GM19025 (cell line): ENCODE measurements around the gene HOXC11.

Experiments used
- ATAC-seq: cut with Tn5 transposase; IDR thresholded peaks from one replicate; pipeline ENCODE4 v1.9.1; 2021; ENCODE audit warnings: mild to moderate bottlenecking, low read depth, moderate library complexity; ENCODE audit not compliant: unreplicated experiment

HOXC11 gene

DNA sequence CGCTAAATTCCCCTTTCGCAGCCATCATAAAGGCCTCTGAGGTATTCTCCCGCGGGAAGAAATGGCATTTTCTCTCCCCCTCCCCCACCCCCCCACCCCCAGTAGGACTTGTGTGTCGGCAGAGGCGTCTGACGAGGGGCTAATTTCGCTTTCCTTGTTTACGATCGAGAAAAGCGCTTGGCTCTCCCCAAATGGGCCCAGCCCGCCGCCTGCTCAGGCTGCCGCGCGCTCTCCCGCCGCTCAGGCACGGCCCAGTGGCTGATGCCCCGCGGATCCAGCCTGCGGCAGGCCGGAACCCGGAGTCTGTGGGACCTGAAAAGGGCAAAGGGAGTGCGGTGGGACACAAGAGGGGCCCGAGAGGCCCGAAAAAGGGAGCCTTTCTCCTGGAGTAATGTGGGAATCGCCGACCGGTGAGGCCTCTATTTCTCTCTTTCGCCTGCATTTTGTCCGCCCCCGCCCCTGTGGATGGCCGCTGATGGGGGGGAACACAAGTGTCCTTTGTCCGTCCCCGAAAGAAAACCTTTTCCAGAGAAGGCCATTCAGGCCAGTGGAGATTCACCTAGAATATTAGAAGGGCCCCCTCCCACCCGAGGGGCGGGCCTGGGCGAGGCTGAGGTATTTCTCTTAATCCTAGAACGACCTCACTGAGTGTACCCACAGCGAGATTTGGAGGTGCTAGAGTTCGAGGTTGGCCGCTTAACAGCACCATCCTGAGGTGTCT, 46.3 kb downstream of the HOXC11 start:
- ATAC-seq, result no peak

DNA sequence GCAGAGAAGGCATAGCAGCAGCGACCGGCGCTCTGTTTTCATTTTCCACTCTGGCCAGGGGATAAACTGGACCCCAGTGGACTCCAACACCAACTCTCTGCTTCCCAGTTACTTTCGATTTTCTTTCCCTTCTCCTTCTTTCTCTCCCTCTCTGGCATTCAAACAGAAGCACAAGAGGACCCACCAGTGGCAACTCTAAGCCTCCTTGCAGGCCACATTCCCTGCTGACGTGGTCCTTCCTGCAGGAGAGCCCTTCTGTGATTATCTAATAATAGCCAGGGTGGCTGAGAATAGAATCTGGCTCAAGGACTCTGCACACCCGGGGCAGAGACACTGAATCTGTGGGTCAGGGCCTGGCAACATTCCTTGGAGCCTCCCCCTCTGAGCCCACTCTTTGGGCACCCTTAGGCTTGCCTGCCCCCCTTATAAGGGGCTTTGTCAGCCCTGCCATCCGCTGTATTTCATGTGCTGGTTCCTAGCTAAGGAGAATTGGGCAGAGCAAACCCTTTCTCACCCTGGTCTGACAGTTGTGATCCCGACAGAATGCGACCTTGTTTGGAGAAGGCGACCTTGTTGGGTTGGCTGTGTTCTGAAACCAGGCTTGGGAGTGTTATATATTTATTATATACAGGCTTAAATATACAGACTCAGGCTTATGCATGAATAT, 47.1 kb downstream of the HOXC11 start:
- ATAC-seq, result no peak

DNA sequence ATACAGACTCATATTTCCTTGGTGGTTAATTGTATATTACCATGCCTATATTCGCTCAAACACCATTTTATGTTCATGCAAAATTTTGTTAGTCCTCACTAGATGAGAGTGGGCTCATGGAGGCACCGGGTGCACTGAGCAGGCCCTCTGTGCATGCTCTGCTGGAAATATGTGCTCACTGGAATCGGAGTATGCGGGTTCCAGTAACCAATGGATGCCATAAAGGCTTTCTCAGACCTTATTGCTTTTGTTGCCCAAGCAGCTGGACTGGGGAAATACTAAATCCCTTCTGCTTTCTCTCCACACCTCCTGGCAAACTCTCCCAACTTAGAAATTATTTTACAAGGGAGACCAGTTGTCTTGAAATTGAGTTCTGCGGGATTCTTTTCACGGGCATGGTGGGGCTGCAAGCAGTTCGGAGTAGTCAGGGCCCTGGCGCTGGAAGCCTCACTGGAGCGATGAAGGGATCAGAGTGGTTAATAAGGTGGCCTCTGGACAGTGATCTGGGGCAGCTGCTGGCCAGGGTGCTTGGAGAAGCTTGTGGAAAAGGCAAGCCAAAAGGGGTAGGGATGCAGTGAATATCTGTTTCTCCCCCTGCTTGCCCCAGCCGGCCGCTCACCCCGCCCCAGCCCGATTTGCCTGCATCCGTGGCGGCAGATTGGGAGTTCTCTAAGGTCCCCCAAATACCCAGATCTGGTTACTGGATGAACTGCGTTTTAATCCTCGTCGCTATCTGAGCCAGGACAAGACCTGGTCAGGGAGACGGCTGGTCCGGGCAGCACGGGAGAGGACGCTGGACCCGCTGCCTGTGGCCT, 47.9 kb downstream of the HOXC11 start:
- no peak for ATAC-seq

DNA sequence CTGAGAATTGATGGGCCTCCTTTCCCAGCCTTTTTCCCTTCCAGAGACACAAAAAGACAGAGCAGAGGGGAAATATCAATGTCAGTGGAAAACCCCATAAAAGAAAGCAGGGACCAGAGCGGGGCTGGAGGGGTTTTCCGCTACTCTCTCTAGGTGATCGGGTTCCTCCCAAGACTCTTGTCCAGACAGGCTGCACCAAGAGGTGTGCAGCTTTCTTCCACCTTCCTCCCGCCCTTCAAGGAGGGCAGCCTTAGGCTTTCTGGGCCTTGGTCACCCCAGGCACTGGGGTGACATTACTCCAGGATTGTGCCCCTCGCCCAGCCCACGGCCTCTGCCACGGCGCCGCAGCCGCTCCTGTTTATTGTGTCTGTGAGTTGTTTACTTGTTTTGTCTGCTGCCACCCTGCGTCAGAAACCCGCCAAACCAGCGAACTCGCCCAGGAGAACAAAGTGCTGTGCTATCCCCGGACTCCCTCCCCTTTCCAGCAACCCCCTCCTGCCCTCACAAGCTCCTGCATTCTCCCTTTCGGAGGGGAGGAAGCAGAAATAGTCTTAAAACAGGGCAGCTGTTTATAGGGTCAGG, 48.6 kb downstream of the HOXC11 start:
- ATAC-seq, result no peak

DNA sequence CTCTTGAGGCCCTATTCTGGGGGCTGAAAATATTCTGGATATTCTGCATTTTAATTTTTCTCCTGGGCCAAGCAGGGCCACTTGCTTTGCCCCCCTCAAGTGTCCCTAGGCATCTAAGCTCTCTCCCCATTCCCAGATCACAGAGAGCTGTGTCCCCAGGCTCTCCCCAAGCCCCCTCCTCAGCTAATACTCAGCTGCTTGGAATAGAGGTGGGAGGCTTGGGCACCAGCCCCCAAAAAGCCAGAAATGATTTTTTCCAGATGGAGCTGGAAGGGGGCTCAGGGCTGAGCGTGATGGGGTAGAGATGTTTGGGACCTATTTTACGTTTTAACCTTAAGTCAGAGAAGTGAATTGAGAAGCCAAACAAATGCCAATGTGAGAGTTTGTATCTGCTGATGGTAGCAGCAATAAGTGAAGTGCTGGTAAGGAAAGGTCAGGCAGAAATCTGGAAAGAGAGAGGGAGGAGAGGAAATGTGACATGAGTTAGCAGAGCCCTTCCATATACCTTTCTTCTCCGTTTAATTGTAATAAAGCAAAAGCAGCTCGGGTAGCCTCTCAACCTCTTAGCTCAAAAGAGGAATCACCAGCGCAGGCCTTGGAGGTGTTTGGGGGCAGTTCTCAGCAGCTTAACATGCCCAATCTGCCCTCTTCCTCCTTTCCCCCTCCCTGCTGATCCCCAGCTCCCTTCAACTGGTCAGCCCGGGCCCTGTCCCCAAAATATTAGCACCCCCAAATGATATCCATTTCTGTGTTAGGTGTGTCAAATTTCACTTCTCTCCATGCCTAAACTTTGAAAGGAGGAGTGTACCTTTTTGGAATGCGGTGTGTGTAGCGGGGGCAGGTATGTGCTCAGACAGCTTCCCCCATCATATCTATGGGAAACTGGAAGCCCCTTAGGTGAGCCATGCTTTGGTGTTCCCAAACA, 50.3 kb downstream of the HOXC11 start:
- no peak for ATAC-seq

DNA sequence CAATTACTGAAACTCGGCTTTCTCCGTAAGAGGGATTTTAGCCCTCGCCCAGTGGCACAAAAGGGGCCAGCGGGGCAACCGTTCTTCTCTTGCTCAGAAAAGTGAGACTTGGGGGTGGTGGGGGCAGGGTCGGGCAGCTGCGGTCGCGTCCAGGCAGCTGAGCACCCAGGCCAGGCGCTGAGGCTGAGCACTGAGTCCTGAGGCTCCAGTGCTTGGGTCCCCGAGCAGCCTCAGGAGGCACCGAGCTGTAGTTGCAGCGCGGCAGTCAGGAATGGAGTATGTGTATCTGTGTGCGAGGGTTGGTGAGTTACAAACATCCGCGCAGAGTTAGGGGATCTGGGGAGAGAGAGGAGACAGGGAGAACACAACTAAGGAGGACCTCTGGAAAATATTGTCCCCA, 51.2 kb downstream of the HOXC11 start:
- no peak for ATAC-seq

DNA sequence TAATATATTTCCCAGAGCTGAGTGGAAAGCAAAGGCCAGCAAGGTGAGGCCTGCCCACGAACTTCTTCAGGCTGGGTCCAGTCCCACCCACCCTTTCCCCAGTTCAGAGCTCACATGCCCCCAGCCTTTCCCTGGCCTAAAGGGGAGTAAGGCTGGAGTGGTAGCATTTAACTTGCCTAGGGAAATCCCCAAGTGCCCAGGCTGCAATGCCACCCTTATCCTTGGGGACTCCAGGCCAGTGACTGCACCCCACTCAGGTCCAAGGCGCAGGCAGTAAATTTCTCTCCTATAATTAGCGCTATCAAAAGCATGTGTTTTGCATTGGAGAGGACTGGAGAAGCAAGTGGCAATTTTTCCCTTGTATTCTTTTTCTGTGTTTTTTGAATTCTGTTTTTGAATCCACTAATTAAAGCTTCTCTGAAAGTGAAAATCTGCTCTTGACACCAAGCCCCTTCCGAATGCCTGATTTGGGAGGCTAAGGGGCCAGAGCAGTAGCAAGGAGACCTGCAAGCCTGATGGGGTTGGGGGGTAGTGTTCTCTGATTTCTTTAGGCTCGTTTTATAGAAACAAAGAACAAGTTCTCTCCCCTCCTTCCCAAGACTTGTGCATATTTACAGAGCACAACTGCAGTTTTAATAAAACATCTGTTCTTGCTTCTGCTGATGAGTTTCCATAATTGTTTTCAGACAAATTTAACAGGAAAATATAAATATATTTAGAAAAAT, 51.8 kb downstream of the HOXC11 start:
- no peak for ATAC-seq

DNA sequence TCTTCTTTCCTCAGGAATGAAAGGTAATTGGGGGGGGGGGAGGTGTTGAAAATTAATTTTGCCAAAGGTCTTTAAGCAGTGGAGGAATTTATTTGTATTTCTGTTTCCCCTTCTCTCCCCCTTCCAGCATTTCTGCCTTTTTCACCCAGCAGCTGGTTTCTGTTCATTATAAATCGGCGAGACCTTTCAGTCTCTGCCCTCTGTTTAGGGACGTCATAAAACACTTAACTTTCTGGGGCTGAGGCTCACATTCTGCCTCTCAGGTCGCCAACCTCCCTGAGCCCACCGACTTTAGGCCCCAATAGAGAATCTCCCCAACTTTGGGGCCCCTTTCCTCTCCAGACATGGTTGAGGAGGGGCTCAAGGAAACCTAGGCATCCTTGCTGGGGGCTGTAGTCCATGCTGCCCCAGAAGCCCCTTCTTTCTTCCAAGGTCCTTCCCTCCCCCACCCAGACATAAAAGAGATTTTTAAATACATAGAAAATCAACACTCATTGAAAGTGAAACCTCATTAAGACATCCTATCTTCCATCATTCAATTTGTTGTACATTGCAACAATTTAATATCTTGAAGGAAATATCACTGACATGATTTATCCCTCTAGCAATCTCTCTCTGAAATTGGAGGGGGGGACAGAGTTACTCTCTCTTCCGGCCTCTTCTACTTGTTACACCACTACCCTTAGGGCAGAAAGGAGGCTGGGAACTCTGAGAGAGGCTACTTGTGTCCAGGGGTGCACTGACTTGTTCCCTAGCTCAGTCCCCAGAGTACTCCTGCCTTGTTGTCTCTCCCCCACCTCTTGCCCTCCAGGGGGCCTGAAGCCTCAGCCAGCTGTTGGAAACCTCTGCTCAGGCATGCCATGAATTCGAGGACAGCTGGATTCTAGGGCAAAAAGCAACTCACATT, 52.8 kb downstream of the HOXC11 start:
- ATAC-seq, result no peak

DNA sequence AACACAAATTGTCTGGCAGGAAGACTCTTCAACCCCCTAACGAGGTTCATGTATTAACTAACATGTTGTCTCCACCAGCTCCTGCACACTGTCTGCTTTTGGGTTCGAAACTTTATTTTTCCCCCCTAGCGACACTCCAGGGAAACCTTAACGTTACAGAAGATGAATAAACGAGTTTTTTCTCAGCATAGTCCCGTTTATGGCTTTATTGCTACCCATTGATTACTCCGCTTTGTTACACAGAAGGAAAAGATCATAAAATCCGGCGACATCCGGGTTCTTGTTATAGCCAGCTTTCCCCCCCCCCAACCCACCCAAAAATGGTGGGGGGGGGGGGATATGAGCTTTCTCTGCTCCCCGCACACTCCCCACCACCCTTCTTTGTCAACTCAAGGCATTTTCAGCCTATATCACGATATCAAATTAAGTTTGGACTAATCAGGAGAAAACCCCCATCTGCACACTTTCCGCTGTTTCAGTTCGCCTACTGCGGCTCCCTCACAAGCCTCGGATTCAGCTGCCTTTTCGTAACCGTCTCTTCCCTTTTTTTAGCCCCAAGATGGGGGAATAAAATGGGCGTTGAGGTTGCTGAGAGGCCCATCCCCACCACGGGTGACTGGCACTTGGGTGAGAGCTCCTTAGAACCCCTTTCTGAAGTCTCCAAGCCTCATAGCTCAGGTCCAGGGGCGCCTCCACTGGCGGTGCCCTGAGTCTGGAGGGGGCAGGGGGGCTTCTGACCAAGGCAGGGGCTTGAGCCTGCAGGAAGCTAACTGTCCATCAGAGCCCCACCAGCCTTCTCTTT, 53.9 kb downstream of the HOXC11 start:
- no peak for ATAC-seq
